CD4-positive, alpha-beta T cell treated with Interferon gamma for 1 hour (primary cell): Measurements from ENCODE around the gene CRABP2.

Source experiments
- DNase-seq: peaks from one replicate; pipeline ENCODE4 v3.0.0-alpha.2; 2020

Gene CRABP2

DNA sequence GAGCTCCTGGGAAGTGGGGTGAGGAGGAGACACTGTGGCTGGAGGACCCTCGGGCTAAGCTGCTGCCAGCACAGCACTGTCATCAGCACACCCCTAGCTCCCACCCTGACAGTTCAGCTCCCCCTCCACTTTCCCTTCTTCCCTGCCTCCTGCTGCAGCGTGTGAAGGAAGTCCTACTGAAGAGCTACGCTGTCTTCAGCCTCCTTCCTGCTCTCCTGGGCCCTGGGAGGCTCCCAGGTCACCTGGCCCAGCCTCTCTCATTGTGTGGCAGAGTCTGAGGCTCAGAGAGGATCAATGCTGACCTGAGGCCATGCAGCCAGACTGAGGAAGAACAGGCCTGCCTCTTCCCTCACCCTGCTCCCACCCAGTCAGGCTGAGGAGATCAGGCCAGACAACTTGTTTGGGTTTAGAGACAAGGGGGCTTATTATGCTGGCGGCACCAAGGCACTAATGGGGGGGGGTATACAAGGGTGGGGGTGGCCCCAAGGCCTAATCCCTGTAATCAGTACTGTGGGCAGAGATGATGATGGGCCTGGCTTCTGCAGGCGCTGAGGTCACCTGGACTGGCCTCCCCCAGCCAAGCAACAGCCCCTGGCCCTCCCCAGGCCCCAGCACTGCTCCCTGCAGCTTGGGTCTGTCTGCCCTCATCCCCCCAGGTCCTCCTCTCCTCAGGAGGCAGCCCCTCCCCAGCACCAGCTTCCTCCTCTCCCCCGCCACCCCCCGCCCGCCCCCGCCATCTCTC lies 37.2 kb downstream of the CRABP2 start:
- no peak for DNase-seq

DNA sequence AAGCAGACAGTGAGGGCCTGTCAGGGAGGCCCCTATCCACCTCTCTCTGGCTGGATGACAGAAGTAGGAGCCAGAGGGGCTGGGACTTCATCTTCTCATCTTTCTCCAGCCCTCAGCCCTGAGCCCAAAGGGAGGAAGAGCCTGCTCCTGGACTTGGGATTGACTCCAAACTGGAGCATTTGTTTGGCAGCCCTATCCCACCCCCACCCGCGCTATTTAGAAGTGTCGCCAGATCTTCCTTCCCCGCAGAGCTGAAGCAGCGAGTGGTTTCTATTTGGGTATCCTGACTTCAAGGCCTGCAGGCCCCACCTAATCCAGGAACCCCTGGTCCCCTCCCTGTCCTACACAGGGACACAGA lies 37.8 kb downstream of the CRABP2 start:
- no peak for DNase-seq

DNA sequence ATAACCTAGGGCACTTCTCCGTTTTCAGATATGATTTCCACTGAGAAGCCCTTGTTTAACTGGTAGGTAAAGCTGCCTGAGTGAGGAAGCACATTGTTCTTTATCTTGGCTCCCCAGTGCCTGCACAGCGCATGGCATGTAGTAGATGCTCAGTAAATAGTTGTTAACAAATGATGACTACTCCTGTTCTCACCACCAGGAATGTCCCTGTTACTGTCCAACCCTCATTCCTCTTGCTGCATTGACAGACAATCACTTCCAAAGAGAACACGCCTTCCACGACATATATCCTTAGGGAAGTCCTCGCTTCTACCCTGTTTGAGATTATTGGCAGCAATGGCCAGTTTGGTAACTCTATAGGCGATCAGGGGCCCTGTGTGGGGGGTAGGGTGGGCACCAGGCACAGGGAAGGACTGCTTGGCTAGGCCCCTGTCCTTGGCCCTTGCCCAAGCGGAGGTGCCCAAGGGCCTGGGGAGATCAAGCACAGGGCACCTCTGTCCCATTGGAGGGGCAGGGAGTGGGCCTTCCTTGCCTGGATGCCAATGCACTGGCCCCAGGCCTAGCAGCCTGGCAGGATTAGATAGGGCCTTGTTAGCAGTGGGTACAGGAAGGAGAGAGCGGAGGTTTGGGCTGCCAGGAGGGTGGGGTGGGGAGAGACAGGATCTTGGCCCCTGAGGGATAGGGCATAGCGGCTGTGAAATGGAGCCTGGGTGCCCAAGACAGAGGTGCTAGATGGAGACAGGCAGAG lies 38.3 kb downstream of the CRABP2 start:
- no peak for DNase-seq

DNA sequence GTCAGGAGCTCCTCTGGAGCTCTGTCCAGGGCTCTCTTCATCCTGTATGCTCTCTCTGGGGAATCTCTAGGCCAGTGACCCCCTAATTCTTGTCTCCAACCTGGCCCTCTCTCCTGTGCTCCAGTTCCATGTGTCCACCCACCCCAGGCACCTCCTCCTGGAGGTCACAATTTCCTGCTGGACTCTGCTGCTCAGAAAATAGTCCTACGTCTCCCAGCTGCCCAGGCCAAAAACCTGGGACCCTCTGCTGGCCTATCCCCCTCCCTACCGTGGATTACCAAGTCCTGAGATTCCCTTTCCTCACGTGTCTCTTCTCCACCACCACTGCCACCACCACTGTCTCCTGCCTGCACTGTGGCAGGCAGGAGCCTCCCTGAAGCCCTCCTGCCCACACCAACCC lies 39.8 kb downstream of the CRABP2 start:
- DNase-seq = no peak

DNA sequence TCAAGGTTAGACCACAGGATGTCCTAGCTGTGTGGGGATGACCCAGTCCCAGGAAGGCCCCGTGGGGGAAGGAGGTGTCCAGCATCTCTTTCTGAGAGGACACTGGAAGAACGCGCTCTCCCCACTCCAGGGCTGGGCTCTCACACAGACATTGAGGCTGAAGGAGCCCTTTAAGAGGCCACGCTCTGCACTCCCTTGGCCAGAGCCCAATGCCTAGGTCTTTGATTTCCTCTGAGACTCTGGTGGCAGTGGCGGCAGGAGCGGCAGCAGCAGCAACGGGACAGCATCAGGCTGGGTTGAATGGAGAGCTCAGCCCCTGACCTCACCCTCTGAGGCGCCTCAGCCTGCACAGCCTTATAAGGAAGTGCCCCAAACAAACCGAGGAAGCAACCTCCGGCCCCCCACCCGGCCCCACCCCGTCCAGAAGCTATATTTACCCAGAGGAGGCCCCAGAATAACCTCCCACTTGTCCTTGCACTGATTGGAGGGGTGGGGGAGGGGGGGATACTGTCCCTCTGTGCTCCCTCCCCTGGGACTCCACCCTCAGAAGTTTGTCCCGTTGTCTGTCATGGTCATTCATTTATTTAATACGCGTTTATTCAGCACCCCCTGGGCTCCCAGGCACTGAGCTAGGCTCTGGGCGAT lies 40.5 kb downstream of the CRABP2 start:
- DNase-seq = peak; percentile 18

DNA sequence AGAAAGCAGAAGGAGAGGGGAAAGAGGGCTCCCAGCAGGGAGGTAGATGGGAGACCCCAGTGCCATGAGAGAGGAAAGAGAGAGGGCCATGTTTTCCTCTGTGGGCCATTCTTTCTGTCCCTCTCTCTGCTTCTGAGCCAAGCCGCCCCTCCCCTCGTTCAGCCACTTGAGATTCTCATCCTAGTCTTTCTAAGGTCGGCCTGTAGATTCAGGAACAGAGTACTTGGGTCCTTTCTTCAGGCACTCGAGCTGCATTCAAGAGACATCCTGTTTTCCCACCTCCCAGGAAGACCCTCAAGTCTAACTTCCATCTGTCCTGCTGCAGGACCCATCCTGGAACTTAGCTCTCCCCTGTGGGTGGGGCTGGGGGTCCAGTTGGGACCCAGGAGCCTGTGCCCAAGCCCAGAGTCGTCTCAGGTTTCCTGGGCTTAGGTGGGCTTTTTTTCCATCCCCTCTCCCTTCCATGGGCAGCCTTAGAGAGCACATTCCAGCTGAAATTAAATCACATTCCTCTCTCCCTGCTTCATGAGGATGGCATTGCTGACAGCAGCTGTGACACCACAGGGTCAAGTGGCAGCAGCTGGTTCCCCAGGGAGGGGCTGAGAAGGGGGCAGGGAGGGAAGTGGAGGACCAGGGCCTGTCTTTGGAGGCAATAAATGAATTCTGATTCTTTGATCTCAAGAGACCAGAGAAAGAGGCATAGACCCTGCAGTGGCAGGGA lies 41.2 kb downstream of the CRABP2 start:
- no peak for DNase-seq

DNA sequence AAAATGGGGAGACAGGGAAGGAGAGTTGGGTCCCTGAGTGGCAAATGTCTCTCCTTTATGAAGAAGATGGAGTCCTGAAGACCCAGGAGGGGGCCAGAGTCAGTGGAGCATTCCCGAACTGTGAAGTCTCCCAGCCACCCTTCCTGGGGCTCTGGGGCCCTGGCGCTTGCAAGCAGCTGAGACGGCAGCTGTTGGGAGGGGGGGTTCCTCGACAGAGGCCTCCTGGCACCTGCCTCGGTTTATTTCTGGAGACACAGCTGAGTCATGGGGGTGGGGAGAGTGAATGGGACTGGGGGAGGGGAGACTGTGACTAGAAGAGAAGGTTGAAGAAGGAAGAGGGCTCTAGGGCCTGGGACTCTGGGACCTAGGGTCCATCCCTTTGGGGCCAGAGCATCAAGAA lies 42.2 kb downstream of the CRABP2 start:
- DNase-seq = no peak

DNA sequence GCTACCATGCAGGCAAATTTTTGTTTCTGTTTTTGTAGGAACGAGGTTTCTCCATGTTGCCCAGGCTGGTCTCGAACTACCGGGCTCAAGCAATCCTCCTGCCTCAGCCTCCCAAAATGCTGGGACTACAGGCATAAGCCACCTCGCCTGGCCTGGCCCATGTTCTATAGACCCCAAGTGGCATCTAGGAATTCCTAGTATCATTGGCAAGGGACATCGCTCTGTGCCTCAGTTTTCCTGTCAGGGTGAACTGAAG lies 42.7 kb downstream of the CRABP2 start:
- no peak for DNase-seq

DNA sequence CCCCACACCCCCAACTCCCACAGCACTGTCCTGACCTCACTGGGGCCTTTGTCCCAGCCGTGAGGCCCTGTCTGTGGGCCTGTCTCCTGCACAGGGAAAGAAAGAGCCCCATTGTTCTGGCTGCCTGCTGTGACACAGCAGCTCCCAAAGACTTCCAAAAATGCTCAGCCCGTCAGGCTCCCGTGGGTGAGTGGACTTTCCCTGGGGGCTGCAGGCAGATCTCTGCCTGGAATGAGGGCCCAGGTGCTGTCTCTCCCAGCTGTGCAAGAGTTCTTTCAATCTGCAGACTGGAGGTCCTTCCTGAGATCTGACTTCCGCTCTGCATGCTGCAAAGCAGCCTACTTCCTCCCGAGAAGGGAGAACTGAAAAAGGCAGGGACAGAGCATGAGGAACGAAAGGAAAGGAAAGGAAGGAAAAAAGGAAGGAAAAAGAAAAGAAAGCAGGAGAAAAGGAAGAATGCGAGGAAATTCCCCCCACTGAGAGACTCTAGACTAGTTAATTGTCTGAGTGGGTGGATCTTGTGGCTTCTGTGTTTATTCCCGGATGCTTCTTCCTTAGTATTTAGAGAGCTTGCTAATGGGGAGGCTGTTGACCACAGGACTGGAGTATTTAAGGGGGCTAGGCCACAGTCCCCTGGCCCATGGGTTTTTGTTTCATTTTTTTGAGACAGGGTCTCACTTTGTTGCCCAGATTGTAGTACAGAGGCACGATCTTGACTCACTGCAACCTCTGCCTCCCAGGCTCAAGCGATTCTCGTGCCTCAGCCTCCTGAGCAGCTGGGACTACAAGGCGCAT lies 43.2 kb downstream of the CRABP2 start:
- DNase-seq = no peak

DNA sequence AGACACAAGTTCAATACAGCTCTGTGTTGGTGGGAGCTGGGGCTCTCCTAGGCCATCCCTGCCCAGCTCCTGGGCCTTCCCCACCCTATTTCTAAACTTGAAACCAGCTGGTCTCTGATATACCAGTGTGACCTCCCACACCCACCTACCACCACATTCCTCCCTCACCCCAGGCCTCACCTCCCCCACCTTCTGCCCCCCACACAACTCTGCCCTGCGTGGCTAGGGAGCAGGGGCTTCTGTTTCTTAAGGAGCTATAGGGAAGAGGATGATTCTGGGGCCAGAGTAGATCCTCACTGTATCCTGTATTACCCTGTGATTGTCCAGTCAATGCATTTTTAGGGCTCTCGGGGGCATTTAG lies 44.7 kb downstream of the CRABP2 start:
- DNase-seq = no peak

DNA sequence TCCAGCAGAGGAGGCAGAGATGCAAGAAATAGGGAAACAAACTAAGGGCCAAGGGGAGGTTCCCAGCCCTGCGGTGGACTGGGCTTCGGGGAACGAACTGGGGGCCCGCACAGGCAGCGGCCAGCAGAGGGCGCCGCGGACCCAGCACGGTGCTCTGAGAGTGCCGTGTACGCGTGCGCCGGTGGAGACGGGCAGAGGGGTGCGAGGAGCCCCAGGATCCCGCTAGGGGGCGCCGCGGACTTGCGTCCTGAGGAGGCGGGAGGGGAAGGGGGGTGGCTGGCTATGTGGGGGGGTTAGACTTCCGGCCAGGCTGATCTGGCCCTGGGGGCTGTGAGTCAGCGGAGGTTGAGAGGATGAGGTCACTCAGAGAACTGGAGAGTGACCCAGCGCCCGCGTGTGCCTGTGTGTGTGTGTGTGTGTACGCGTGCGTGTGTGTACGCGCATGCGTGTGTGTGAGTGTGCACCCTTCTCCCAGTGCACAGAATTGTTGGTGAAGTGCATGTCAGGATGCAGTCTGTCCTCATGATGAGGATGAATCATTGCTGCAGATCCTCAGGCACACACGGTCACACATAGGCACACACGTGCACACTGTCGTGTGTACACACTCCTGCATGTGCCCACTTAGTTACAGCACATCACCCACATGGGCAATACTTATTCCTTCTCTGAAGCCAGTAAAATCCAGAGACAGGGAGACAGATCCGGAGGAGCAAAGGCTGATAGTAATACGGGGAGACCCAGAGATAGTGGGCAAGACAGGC lies 45.2 kb downstream of the CRABP2 start:
- DNase-seq = peak; percentile 92

DNA sequence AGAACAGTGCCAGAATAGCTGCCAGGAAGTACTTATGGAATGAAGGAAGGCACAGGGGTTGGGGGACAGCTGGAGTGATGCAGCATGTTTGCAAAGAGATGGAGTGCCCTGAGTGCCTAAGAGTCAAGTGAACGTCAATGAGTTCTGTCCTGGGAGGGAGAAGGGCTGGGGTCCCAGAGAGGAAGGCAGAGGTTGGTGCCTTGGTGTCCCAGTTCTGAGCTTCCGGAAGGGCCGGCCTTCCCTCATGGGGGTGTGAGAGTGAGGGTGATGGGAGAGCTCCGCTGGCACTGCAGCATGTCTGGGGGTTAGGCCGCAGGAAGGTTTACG lies 45.8 kb downstream of the CRABP2 start:
- no peak for DNase-seq

DNA sequence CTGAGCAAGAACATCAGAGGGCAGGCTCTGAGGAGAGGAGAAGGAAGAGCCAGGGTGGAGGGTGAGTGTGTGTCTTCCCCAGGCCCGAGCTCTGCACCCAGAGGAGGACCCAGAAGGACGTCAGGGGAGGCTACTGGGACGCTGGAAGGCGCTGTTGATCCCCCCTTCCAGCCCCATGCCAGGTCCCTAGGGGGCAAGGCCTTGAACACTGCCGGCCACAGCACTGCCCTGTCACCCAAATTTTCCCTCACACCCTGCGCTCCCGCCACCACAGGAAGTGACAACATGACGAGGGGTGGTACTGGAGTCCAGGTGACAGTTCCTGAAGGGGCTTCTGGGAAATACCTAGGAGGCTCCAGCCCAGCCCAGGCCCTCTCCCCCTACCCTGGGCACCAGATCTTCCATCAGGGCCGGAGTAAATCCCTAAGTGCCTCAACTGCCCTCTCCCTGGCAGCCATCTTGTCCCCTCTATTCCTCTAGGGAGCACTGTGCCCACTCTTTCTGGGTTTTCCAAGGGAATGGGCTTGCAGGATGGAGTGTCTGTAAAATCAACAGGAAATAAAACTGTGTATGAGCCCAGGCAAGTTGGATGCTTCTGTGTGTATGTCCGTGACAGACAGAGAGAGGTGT lies 46.3 kb downstream of the CRABP2 start:
- no peak for DNase-seq

DNA sequence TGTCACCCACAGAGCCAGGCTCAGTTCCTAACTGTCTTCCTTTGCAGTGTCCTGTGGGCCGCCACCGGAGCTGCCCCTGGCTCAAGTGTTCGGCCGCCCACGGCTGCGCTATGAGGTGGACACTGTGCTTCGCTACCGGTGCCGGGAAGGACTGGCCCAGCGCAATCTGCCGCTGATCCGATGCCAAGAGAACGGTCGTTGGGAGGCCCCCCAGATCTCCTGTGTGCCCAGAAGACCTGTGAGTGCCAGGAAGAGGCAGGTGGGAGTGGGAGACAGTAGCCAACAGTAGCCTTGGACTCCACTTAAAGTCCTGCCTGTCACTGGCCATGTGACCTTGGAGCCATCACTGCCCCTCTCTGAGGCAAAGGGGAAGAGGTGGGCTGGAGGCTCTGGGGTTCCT lies 46.9 kb downstream of the CRABP2 start:
- no peak for DNase-seq

DNA sequence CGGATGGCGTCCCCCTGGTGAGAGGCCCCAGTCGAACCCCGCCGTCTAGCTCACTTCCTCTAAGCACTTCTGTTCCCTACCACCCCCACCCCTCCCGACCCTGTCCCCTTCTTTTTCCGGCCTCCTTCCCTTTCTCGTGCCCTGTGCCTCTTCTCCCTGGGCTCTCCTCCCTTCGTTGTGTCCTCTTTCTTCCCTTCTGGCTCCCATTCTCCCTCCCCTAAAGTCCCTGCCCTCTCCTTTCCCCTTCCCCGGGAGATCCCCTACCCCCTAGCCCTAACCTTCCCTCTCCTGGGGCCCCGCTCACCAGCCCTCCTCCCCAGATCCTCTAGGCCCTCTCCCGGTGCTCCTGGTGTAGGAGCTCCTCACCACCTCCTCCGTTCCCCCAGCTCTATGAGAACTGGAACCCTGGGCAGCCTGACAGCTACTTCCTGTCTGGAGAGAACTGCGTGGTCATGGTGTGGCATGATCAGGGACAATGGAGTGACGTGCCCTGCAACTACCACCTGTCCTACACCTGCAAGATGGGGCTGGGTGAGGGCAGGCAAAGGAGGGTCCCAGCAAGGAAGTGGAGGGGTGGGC lies 47.6 kb downstream of the CRABP2 start:
- DNase-seq = no peak

DNA sequence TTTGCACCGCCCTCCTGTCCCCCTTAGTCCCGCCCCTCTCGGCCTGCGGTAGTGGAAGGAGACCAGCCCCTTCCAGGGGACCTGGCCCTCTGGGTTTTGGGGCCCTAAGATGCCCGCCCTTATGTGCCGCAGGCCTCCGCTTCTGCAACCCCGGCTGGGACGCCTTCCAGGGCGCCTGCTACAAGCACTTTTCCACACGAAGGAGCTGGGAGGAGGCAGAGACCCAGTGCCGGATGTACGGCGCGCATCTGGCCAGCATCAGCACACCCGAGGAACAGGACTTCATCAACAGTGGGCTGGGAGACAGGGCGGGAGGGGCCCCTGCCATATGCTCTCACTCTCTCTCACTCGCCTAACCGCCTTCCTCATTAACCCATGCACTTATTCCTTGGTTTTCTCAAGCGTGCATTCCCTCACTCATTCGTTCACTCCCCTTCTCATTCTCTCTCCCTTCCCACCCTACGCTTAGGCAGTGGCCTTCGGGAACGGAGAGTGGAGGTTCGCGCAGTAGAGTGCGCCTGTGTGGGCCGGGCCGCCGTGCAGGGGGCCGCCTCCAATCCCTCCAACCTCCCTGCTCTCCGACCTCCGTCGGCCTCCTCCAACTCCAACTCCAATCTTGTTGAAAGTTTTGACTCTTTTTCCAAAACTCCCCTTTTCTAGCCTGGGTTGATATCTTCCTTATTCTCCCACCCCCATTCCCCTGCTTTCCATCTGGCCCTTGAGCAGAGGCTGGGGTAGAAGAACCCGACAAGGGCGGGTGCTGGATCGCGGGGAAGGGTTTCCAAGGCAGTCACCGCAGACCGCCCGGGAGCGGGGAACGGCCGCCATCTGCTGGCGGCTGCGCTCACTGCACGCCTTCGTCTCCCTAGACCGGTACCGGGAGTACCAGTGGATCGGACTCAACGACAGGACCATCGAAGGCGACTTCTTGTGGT lies 48.3 kb downstream of the CRABP2 start:
- DNase-seq = peak; percentile 67

DNA sequence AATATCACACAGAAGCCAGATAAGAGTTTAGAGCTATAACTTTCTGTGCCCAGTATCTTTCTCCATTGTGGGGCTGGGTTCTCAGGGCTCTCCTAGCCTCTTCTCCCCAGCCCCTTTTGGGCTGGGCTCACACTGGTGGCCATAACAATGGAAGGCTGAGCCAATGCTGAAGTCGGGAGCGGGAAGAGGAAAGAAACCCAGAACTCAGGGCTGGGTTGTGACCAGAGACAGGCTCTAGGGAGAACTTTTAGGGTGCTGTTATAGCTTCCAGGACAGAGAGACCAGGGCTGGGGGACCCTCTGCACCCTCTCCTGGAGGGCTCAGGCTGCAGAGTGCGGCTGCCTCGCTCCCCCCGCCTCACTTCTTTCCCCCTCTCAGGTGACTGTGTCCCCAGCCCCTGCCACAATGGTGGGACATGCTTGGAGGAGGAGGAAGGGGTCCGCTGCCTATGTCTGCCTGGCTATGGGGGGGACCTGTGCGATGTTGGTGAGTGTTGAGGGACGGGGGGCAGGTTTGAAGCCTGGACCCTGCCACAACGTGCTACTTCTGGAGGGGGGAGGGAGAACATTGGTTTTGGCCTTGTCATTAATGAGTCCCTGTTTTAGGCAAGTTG lies 49.4 kb downstream of the CRABP2 start:
- DNase-seq = no peak

DNA sequence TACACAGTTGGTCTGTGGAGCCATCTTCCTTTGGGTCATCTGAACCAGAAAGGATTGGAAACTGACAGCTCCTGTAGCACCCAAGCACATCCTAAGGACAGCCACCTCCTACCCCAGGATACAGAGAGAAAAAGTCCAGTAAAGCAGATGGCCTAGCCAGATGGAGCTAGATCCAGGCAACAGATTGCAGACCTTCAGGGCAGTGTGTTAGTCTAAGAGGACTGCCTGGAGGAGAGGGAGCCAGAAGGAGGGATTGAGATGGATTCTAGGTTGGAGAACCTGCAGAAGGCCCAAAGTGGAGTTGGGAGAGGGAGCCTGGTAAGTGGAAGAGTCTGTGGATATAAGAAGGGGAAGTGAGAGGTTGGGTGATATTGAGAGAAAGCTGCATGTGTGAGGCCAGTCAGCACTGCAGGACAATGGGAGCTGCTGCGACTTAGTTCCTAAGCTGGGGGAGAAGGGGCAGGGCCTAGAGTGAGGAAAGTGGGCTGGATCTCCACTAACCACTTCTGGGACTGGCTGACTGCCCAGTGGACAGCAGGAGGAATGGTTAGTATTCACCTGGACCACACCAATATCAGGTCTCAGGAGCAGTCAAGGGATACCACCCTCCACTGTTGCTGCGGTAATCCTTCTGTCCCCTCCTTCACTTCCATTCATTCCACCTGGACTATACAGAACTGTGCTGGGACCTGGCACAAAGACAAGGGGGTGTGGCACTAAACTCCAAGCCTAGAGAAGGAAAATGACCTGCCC lies 50.1 kb downstream of the CRABP2 start:
- DNase-seq = no peak

DNA sequence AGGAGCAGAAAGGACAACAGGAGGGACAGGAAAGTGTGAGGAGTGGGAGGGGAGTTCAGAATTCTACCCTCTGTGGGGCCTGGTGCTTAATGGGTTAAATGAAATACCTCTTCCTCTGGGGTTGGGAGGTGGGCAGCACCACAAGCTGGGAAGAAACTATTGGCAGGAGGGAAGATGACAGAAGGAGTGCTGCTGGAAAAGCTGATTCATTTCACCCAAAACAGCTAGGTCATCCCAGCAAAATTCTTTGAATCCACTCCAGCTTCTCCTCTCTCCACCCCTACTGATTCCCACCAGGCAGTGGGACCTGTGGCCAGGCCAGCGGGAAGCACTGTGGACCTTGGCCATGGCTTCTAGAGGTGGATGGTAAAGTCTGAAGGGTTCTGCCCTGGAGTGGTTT lies 50.7 kb downstream of the CRABP2 start:
- DNase-seq = no peak
